ENCODE results near the gene XAF1. TPM values are rescaled to one million over a fixed set of nuclear protein-coding genes. Genes with fewer than 3 reads are reported as not detected.

The XAF1 gene, protein sequence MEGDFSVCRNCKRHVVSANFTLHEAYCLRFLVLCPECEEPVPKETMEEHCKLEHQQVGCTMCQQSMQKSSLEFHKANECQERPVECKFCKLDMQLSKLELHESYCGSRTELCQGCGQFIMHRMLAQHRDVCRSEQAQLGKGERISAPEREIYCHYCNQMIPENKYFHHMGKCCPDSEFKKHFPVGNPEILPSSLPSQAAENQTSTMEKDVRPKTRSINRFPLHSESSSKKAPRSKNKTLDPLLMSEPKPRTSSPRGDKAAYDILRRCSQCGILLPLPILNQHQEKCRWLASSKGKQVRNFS
- 11.9 and 25.8 TPM in 2 replicates for total RNA-seq

DNA sequence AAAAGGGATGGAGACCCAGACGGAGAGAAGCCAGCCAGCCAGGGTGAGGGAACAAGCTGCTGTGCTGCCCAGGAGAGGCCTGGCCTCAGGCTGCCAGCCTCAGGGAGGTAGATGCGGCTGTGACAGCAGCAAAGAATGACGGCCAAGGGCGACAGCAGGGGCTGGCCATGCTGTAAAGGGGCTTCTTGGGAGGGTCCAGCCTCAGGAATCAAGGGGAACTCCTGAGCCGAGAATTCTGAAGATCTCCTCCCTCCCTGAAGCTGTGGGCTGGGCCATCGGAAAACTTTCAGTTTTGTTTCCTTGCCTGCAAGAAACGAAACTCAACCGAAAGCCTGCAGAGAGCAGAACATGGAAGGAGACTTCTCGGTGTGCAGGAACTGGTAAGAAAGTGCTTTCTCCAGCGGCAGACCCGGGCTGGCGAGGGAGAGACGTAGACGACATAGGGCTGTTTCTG is at the start of gene XAF1:
XAF1 (plus strand) TSS at position 316 of the 454 bp plus-strand sequence; CDS start at position 349, 33 bp downstream.

DNA sequence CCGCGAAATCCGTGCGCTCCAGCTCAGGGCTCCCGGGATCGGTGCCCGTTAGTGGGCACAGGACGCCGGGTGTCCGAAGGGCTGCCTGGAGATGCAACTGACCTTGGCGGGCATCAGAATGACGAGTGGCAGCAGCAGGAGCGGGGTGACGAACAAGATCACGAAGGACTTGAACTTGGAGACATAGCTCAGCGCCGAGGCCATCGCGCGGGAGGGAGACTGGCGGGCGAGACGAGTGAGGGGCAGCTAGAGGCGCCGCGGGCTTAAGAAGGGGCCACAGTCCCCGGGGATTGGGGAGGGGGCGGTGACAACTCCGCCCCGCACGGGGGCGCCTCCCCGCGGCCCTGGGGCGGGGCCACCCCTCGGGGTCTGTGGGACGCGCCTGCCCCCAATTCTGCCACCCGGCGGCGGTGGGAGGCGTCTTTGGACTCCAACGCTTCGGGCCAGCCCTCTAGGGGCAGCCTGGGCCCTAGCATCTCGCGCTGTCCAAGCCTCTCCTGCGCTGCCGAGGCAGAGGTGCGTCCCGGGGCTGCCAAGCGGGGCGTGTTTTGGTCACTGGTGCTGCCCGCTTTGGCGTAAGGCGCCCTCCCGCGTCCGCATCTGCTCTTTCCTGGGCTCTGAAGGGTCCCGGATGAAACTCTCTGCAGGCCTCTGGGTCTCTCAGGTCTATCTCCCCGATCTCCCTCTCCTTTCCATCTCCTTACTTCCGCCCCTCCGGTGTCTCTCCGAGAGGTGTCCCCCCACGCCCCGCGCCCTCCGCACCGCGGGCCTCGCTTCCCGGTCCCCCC is 42.5 kb upstream of the XAF1 start, which contains the start of gene SLC13A5:
SLC13A5 (minus strand) TSS at position 240 of the 788 bp plus-strand sequence; CDS start at position 204, 36 bp downstream.

DNA sequence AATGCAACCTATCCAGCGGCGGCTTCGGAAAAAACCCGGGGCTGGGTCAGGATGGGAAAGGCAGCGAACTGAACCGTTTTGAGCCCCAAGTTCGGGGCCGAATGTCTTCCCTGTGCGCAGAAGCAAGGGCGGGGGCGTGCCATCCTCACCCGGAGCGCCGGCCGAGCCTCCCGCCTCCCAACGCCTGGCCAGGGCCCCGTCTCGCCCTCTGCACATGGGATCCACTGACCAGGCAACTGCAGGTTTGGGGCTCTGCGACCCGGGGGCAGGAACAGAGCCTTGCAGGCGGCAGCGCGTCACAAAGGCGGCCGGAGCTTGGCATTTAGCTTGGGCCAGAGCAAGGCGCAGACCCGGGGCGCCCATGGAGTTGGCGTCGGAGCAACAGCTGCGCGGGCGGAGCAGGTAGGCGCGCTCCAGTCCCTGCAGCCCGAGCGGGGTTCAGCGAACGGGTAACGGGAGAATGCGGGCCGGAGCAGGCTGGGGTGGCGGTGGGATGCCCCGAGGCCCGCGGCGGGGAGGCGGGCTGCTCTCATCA is 20.1 kb downstream of the XAF1 start, which contains the start of gene FBXO39:
FBXO39 (plus strand) TSS at position 345 of the 535 bp plus-strand sequence. CDS start 3,654 bp downstream, outside the sequence.

Other genes with a start within 250 kb of the XAF1 start
- gene PITPNM3, start 199.5 kb upstream of the XAF1 start, total RNA-seq = 0.30 and 0.78 TPM in 2 replicates
- gene KIAA0753, start 115.3 kb upstream of the XAF1 start, total RNA-seq = 10.7 and 18.7 TPM in 2 replicates
- gene TXNDC17, start 115.0 kb upstream of the XAF1 start, total RNA-seq = 103 and 162 TPM in 2 replicates
- 7.8 and 9.5 TPM in 2 replicates for gene MED31, start 104.4 kb upstream of the XAF1 start, total RNA-seq
- 0.55 and 0.59 TPM in 2 replicates for gene C17orf100, start 104.3 kb upstream of the XAF1 start, total RNA-seq
- gene SLC13A5, start 42.7 kb upstream of the XAF1 start, total RNA-seq = not detected in 2 replicates
- 0.14 TPM in 1 of 2 replicates, not detected in the other for gene FBXO39, start 20.2 kb downstream of the XAF1 start, total RNA-seq
- gene TEKT1, start 75.7 kb downstream of the XAF1 start, total RNA-seq = not detected in 2 replicates
- gene ALOX12, start 240.0 kb downstream of the XAF1 start, total RNA-seq = not detected in 2 replicates

Measured in smooth muscle cell of the umbilical artery (primary cell).